NCI-H748 (cell line): Measurements from ENCODE around the gene SIAH1.
"Not testable (repeated sequence)": the region's sequence is repeated elsewhere in the genome, so short reads cannot be mapped to it uniquely, and the experiment has no call there.

Source experiments
- DNase-seq: peaks from one replicate; lab custom pipeline; 2025; ENCODE audit not compliant: unreplicated experiment; lab: John Stamatoyannopoulos, UW

Gene SIAH1

DNA sequence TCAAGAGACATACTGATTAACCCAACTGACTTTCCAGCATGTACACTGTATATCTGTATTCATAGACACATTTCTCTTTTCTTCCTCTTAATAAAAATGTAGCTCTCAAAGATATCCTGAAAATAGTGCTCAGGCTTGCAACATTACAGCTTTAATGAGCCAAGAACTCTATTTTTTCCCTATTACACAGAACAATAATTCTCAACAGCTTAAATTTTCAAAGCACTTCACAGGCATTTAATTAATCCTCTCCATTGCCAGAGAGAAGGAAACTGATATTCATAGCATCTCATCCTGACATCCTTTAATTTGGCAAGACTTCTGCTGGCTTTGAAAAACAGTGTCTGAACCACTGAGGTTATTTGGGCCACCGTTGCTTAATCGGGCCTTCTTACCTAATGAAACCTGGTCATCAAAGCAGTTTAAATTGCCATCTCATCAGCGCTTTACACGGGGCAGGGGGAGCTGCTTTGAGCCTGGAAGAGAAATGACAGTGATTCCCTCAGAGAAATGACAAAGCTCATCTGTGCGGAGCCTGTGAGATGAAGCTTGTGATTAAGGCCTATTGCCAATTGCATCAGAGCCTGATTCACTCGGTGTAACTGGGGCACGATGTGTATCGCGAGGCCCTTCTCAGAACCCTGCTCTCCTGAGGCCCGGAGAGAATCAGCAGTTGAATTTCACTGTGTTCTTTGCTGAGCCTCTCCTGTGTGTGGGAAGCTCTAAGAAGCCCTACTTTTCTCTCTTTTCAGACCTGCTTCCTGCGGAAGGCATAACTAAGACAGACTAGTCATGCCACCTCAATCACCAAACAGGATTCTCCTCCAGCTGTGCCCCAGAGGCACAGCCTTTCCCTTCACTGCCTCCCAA lies 8.5 kb upstream of the SIAH1 start:
- no peak for DNase-seq

DNA sequence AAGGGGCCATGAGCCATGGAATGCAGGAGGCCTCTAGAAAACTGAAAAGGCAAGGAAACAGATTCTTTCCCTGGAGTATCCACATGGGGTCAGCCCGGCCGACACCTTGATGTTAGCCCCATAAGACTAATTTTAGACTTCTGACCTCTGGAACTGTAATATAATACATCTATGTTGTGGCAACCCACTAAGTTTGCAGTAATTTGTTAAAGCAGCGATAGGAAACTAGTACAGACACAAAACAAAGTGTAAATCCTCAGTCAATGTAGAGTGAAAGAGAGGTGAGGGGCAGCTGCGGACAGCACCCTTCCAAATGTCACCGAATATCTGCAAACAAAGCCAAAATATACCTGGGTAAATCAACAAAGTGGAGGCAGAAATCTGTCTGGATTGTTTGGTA lies 7.2 kb upstream of the SIAH1 start:
- no peak for DNase-seq

GRCh38 chr16:48386559-48387312 lies 1.5 kb upstream of the SIAH1 start:
- DNase-seq = no peak

- DNase-seq = peak; percentile 74
Measured at GRCh38 chr16:48384520-48385252, 527 bp downstream of the SIAH1 start.

GRCh38 chr16:48383877-48384519 lies 1.2 kb downstream of the SIAH1 start:
- peak; percentile 14 for DNase-seq

- DNase-seq = no peak
Measured at GRCh38 chr16:48383009-48383876, 2.0 kb downstream of the SIAH1 start.

- no peak for DNase-seq
Measured at GRCh38 chr16:48382131-48382530, 3.1 kb downstream of the SIAH1 start.

GRCh38 chr16:48381201-48381600 lies 4.0 kb downstream of the SIAH1 start:
- no peak for DNase-seq

- DNase-seq = no peak
Measured at GRCh38 chr16:48378836-48379235, 6.4 kb downstream of the SIAH1 start.

DNA sequence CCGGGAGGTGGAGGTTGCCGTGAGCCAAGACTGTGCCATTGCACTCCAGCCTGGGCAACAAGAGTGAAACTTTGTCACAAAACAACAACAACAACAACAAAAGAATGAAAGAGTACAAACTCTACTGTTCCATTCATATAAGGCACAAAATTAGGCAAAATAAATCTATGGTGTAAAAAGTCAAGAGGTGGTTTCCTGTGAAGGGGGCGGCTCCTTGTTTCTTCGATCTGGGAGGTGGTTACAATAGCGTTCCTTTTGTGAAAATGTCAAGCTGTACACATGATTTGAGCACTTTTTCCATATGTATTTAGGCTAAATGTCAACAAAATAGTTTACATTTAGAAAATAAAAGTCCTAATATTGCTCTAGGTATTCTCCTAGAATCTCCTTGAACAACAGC lies 6.9 kb downstream of the SIAH1 start:
- DNase-seq = no peak

- not testable (repeated sequence) for DNase-seq
Measured at GRCh38 chr16:48377301-48377700, 7.9 kb downstream of the SIAH1 start.

GRCh38 chr16:48374255-48374654 lies 11.0 kb downstream of the SIAH1 start:
- no peak for DNase-seq

- DNase-seq = no peak
Measured at GRCh38 chr16:48373258-48374029, 11.8 kb downstream of the SIAH1 start.

DNA sequence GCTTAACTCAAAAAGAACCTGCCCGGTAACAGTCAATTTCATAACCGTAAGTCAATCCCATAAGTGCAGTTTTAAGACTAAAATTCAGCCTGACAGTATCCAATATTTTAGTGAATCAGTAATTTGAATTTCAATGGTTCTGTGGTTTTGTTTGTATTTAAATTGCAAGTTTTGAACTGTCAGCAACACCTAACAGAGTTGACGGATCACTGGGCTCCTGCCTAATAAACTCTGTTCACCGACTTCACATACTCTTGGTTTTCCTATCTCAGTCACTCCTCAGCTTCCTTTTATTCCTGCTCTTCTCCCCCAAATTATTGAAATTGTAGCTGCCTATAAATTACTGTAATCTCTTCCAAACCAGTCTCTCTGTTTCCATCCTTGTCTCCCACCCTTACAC lies 12.5 kb downstream of the SIAH1 start:
- DNase-seq = no peak

DNA sequence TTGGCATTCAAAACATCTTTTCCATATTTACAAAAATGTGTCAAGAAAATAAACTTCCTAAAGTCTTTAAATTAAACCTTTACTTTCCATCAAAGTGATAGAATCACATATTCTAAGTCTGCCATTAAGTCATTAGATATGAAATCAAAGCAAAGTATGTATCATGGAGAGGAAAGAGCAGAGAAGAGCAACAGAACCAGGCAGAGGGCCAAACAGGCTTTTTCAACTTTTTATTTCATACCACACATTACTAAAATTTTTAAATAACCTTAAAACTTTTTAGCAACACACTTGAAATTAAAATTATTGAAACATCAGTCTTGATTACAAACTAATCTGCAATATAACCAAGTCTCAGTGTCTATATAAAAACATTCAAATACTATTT lies 13.8 kb downstream of the SIAH1 start:
- no peak for DNase-seq

- not testable (repeated sequence) for DNase-seq
Measured at GRCh38 chr16:48370668-48371392, 14.4 kb downstream of the SIAH1 start.

- DNase-seq = no peak
Measured at GRCh38 chr16:48370229-48370628, 15.0 kb downstream of the SIAH1 start.

GRCh38 chr16:48369765-48370164 lies 15.4 kb downstream of the SIAH1 start:
- DNase-seq = no peak
